Tibial nerve (tissue), 4 donors: ENCODE measurements around the gene CCIN.

Experiments
- CTCF ChIP-seq, 5 experiments: fragments of 200-600 bp in 3 of 5; fragments of 450-650 bp in 2 of 5; sonication (generic) in 3 of 5; IDR thresholded peaks; one replicate each; pipeline ENCODE4 v1.5.1; 2016 to 2019; ENCODE audit warnings: antibody characterized with exemption in 5 of 5, mild to moderate bottlenecking in 3 of 5, moderate library complexity in 2 of 5
- EP300 ChIP-seq, 2 donors: sonication (generic); formaldehyde crosslinking; IDR thresholded peaks; one replicate each; pipeline ENCODE4 v1.6.1; 2017; ENCODE audit warnings: antibody characterized with exemption in 2 of 2, mild to moderate bottlenecking in 1 of 2
- POLR2A ChIP-seq, 2 donors: fragments of 450-650 bp; IDR thresholded peaks; one replicate each; pipeline ENCODE4 v1.6.1; 2017; ENCODE audit warnings: antibody characterized with exemption in 2 of 2, mild to moderate bottlenecking in 2 of 2, moderate library complexity in 2 of 2

- no peak for TF ChIP-seq POLR2A (IDR thresholded peaks at IDR 0.05)
- TF ChIP-seq CTCF (IDR thresholded peaks at IDR 0.05) = no peak
- TF ChIP-seq EP300 (IDR thresholded peaks at IDR 0.05) = no peak
Observed at GRCh38 chr9:36129139-36129538, 40.0 kb upstream of the CCIN start.
